GM18507 (cell line): ENCODE measurements around the gene HS3ST4.
A peak's percentile ranks its signal among the peaks of the same experiment; 100 is the strongest.

ENCODE experiments used
- DNase-seq: peaks from one replicate; pipeline ENCODE4 v3.0.0; 2011; ENCODE audit warnings: low read depth; ENCODE audit not compliant: insufficient read length; ENCODE audit errors: extremely low spot score
- FAIRE-seq: peaks from 2 replicates; lab custom pipeline; 2011; peaks lifted over from hg19 to GRCh38; lab: Jason Lieb, UNC

The HS3ST4 gene

GRCh38 chr16:25691519-25692091 lies at the start of gene HS3ST4:
Gene HS3ST4 (plus strand): TSS chr16:25691959.
- no peak for FAIRE-seq
- DNase-seq: no peak

DNA sequence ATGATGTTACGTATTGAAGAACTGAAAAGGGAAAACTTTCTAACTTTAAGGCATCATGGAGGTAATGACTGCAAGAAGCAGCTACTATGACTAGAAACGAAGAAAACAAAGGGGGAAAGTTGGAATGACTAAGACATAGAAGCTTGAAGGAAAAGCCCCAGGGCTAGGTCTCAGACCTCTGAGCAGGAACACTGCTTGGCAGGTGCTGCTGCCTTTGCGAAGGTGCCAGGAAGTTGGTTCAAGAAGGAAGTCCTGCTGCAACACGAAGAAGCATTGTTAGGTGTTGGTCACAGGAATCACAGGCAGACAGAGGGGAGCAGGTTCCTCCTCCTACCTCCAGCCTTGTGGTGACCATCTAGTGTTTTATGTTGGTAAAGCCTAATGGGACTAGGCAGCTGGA lies 48.1 kb upstream of the HS3ST4 start:
- DNase-seq (no peak), FAIRE-seq (no peak)

DNA sequence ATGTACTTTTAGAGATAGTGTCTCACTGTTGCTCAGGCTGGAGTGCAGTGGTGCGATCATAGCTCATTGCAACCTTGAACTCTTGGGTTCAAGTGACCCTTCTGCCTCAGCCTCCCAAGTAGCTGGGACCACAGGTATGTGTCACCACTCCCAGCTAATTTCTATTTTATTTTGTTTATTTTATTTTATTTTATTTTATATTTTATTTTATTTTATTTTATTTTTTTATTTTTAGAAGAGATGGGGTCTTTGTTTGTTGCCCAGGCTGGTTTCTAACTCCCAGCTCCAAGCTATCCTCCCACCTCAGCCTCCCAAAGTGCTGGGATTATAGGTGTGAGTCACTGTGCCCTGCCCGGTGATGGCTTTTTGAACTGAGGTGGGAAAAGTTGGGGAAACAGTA lies 35.1 kb upstream of the HS3ST4 start:
- no peak for FAIRE-seq
- DNase-seq: no peak

GRCh38 chr16:25676820-25677219 lies 14.9 kb upstream of the HS3ST4 start:
- DNase-seq: no peak
- no peak for FAIRE-seq

- DNase-seq (no peak), FAIRE-seq (no peak)
Measured at GRCh38 chr16:25679511-25679910, 12.2 kb upstream of the HS3ST4 start.

GRCh38 chr16:25689137-25689836 lies 2.5 kb upstream of the HS3ST4 start:
- no peak for DNase-seq
- no peak for FAIRE-seq

DNA sequence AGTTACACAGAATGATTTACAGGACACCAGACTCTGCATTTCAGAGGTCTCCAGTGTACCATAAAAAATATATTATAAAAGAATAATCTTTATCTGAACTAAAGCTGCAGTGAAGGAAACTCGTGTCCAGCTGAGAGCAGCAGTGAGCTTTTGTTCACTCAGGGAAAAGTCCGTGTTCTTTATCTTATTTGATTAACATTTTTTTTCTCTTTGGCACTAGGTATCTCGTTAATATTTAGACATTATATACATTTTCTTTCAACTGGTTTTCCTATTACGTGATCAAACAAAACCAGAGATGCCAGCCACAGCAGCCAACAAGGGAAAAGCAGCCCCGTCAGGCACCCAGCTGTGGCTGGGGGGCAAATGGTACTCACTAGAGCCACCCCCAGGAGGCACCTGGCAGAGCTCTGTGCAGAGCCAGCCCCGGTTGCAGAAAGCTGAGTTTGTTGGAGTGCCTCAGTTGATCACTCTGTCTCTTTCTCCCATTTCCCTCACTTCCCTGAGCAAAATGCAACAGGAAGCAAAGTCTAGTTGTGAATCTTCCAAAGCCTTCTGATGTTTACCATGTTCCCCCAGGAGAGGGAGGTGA lies 1.1 kb upstream of the HS3ST4 start:
- FAIRE-seq (no peak), DNase-seq (no peak)

GRCh38 chr16:25692351-25692741 lies 587 bp downstream of the HS3ST4 start:
- DNase-seq (no peak), FAIRE-seq (no peak)

- no peak for FAIRE-seq
- DNase-seq: no peak
Measured at GRCh38 chr16:25692742-25693508, 1.2 kb downstream of the HS3ST4 start.

DNA sequence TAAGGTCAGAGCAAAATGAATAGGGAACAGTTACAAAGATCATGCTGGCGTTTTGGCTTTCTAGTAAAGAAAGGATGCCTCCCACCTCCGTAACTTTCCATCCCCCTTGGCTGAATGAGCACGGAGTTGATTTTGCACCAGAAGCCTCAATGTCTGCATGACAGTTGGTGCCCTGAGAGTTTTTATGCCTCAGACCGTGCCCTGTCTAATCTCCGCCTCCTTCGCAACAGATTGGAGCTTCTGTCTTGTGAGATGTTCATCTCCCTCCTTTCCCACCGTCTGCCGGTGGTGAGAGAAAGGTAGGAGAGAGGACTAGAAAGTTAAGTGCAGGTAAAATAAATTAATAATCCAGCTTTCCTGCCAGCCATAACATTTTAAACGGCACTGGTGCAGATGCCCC lies 1.9 kb downstream of the HS3ST4 start:
- DNase-seq (no peak), FAIRE-seq (no peak)

DNA sequence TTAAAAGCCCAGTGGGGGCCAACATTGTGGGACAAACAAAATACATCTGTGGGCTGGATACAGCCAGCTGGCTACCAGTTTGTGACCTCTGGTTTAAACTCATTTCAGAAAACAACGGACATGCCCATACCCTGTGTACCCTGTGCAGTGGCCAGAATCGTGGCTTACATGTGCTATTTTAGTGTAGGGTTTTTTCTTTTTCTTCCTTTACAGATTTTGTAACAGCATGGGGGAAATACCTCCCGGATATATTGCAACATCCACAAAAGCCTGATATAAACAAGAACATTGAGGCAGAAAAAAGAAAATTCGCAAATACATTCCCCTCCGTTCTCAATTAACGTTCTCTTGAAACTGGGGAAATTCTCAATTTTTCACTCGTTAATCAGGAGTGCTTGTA lies 7.3 kb downstream of the HS3ST4 start:
- no peak for FAIRE-seq

DNA sequence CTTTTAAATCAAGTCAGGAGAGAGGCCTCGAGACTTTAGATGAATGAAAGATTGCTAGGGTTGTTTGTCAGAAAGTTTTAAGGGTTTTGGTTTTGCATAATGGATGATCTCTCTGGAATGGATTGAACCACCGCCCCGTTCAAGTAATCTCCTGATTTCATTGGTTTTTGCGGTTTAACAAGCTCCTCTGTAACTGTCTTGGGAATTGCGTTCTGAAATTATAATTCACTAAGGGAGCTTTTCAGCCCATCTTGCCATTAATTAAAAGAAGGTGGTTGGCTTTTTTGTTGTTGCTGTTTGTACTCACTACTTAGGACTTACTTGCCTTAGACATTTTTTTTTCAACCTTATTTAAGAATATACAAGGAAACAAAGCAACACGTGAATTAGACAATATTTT lies 8.8 kb downstream of the HS3ST4 start:
- DNase-seq (no peak), FAIRE-seq (no peak)

More for the DNA sequence above, 7.3 kb downstream of the HS3ST4 start:
- no peak for DNase-seq

GRCh38 chr16:25707553-25707952 lies 15.8 kb downstream of the HS3ST4 start:
- DNase-seq (no peak), FAIRE-seq (no peak)

DNA sequence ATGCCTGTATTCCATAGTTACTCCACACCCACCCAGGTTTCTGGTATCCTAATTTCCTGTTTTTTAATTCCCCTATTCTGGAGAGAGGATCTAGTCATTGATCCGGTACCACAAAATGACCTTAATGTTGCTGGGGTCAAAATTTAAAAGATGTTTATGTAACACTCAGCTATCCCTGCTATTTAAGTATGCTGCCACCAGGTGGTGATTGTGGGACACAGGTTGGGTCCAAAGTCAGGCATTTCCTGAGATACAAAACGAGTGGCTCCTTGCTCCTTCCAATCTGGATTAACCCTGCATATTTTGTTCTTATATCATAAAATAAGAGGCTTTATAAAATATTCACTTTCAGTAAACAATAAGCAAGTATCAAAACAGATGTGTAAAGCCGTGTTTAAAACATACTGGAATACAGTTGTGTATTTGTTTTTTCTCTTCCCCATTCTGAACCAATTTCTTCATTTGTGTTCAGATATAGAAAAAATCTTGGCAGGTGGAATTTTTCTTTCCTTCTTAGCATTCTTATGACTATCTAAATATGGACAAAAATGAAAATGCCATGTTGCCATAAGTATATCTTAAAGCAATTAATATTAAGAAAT lies 16.3 kb downstream of the HS3ST4 start:
- no peak for DNase-seq
- FAIRE-seq: peak; percentile 55

- no peak for DNase-seq
- FAIRE-seq: no peak
Measured at GRCh38 chr16:25709213-25709612, 17.5 kb downstream of the HS3ST4 start.

GRCh38 chr16:25713785-25714570 lies 22.2 kb downstream of the HS3ST4 start:
- no peak for FAIRE-seq
- no peak for DNase-seq

- FAIRE-seq (no peak), DNase-seq (no peak)
Measured at GRCh38 chr16:25716186-25716585, 24.4 kb downstream of the HS3ST4 start.

- DNase-seq (no peak), FAIRE-seq (no peak)
Measured at GRCh38 chr16:25721439-25721838, 29.7 kb downstream of the HS3ST4 start.

DNA sequence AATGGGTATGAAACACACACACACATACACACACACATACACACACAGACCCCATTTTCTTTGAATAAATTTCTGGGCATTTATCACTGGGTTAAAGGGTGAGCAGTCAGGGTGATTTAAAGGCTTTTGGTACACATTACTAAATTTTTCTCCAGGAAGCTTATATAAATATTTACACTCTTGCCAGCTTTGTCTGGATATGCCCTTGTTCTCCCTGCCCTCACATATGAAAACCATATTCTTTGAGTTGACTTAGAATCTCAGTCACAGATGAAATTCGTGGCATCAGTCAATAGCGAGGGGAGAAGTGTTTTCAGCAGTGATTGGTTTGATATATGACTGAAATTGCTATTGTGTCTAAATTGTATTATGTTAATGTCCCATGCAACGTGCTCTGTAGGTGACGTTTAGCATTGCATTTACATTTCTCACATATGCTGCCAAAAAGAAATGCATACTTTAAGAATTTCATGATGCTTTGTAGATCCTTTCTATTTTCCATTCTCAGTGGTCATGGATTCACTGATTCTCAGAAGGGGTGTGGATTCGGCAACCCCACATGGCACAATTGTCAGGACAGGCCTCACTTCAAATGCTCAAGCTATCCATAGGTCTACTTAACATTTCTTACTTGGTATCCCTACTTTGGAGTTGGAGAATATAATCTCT lies 34.8 kb downstream of the HS3ST4 start:
- FAIRE-seq (no peak), DNase-seq (no peak)
